ENCODE results near the gene AQP9.

The AQP9 gene

DNA sequence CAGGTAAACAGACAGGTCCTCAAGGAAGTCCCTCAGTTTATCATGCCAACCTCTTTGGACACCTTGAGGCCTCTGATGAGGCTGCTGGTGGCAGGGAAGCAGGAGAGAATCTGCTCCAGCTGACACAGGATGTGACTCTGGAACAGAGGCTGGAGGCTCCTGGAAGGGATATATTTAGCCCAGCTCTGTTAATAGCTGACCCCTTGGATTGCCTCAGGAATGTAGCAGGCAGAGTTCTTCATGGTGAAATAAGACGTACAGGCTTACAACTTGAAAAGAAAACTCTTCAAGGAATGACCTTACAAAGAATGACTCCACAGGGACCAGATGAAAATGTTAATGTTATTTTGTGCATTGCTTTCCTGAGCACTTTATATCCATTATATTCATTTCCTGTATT lies 90.5 kb downstream of the AQP9 start:
- no peak for DNase-seq

- DNase-seq: no peak
Measured at GRCh38 chr15:58229297-58229768, 91.2 kb downstream of the AQP9 start.

GRCh38 chr15:58232281-58233065 lies 94.3 kb downstream of the AQP9 start:
- no peak for DNase-seq

GRCh38 chr15:58233341-58233740 lies 95.2 kb downstream of the AQP9 start:
- no peak for DNase-seq
